Lower lobe of right lung (tissue), 2 donors: ENCODE data around the gene TGFA. TPM values are rescaled to one million over a fixed set of nuclear protein-coding genes. Genes with fewer than 3 reads are reported as not detected.

Experiments used
- ATAC-seq, 2 donors: fragments of 200-7000 bp; cut with Tn5 transposase; one replicate each; pipeline ENCODE4 v1.9.1; 2020 to 2022; ENCODE audit warnings: mild to moderate bottlenecking in 2 of 2, moderate library complexity in 2 of 2
- DNase-seq: peaks from one replicate; pipeline ENCODE4 v3.0.0-alpha.2; 2020
- H3K27ac ChIP-seq: fragments of 200-600 bp; one replicate; pipeline ENCODE4 v1.8.0; 2022
- H3K27me3 ChIP-seq: fragments of 200-600 bp; one replicate; pipeline ENCODE4 v1.8.0; 2022; ENCODE audit warnings: low read depth
- H3K36me3 ChIP-seq: fragments of 200-600 bp; one replicate; pipeline ENCODE4 v1.8.0; 2022; ENCODE audit warnings: mild to moderate bottlenecking
- H3K4me1 ChIP-seq: fragments of 200-600 bp; one replicate; pipeline ENCODE4 v1.8.0; 2022
- H3K4me3 ChIP-seq: fragments of 200-600 bp; one replicate; pipeline ENCODE4 v1.8.0; 2022; ENCODE audit warnings: mild to moderate bottlenecking
- H3K9me3 ChIP-seq: fragments of 200-600 bp; one replicate; pipeline ENCODE4 v1.8.0; 2022
- intact Hi-C: fragments of 100-400 bp; cut with DNase I; formaldehyde crosslinking; loops from one replicate; pipeline ENCODE4 v1.11.0; 2022
- total RNA-seq: library from RNA; stranded (reverse); fragmentation: NEBNext Ultra II Directional; extraction: Animal tissue kit (Norgen Biotek cat#: 25700); gene quantifications from one replicate; pipeline ENCODE4 v1.2.1, GENCODE V29; 2021
- TF ChIP-seq, protein P1 (sequence below): fragments of 200-600 bp; IDR thresholded peaks from one replicate; pipeline ENCODE4 v1.8.0; 2022; ENCODE audit warnings: antibody characterized with exemption, mild to moderate bottlenecking
- donor health status: DM: no; HTN: yes; CAD: no; lungs with severe emphysema.

TGFA gene
- total RNA-seq, 1 donor from 2014 or later, result 8.2 TPM

DNA sequence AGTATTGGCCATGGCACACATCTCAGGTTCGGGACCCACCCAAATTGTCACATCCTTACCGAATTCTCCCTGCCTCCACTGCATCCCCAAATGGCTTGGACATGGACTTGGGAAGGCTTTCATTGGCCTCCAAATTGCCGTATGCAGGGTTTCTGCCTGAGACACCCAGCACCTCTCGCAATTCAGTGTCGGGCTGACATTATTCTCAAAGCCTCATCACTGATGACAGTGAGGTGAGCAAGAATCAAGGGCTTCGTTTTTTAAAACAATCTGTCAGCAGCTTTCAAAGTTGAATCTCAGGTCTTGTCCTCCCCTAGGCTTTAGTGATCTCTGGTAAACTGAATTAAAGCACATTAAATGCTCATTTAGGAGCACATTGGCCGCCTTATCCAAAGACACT, 29.5 kb upstream of the TGFA start:
- Histone ChIP-seq H3K27me3 (no peaks in the 10 kb centered on the region), H3K4me1 (no peaks in the 10 kb centered on the region), H3K27ac (no peak overlapping the region), H3K4me3 (no peak overlapping the region), H3K36me3 (no peaks in the 10 kb centered on the region), H3K9me3 (no peaks in the 10 kb centered on the region)
- intact Hi-C loops, result no loop called here
- DNase-seq (no peak), ATAC-seq (no peak)
- TF ChIP-seq, protein P1, sequence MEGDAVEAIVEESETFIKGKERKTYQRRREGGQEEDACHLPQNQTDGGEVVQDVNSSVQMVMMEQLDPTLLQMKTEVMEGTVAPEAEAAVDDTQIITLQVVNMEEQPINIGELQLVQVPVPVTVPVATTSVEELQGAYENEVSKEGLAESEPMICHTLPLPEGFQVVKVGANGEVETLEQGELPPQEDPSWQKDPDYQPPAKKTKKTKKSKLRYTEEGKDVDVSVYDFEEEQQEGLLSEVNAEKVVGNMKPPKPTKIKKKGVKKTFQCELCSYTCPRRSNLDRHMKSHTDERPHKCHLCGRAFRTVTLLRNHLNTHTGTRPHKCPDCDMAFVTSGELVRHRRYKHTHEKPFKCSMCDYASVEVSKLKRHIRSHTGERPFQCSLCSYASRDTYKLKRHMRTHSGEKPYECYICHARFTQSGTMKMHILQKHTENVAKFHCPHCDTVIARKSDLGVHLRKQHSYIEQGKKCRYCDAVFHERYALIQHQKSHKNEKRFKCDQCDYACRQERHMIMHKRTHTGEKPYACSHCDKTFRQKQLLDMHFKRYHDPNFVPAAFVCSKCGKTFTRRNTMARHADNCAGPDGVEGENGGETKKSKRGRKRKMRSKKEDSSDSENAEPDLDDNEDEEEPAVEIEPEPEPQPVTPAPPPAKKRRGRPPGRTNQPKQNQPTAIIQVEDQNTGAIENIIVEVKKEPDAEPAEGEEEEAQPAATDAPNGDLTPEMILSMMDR, result no peak

DNA sequence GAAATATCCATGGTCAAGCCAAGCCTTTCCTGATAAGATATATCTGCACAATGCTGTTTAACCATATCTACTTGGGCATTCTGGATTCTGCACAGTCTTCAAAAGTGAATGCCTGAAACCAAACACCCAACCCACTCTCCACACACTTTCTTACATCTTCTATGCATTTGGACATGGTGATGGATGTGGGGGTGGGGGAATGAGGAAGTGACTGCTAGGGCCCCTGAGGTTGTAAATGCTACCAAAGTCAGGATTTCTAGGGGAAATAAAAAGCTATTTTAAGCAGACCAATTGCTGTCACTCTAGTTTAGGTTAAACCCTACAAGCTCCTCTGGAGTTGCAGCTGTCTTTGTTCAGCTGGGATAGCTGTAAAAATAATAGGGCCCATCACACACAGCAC, 26.7 kb upstream of the TGFA start:
- Histone ChIP-seq H3K36me3 (no peaks in the 10 kb centered on the region), H3K4me3 (no peak overlapping the region), H3K27me3 (no peaks in the 10 kb centered on the region), H3K9me3 (no peaks in the 10 kb centered on the region), H3K4me1 (no peaks in the 10 kb centered on the region), H3K27ac (no peak overlapping the region)
- DNase-seq (no peak), ATAC-seq (no peak)
- intact Hi-C loops, result no loop called here
- TF ChIP-seq, protein P1, result no peak

DNA sequence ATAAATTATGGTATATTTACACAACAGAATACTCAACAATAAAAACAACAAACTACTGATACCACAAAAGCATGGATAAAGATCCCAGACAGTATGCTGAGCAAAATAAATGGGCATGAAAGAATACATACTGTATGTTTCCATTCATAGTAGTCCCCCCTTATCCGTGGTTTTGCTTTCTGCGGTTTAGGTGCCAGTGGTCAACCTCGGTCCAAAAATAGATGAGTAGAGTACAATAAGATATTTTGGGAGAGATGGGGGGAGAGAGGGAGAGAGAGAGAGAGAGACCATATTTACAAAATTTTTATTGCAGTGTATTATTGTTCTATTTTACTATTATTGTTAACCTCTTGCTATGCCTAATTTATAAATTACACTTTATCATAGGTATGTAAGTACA, 21.0 kb upstream of the TGFA start:
- ATAC-seq (no peak), DNase-seq (no peak)
- intact Hi-C loops, result no loop called here
- Histone ChIP-seq H3K27me3 (peaks cover 3% of the 10 kb centered on the region), H3K9me3 (no peaks in the 10 kb centered on the region), H3K4me3 (no peak overlapping the region), H3K36me3 (no peaks in the 10 kb centered on the region), H3K27ac (no peak overlapping the region), H3K4me1 (no peaks in the 10 kb centered on the region)
- TF ChIP-seq, protein P1, result no peak

DNA sequence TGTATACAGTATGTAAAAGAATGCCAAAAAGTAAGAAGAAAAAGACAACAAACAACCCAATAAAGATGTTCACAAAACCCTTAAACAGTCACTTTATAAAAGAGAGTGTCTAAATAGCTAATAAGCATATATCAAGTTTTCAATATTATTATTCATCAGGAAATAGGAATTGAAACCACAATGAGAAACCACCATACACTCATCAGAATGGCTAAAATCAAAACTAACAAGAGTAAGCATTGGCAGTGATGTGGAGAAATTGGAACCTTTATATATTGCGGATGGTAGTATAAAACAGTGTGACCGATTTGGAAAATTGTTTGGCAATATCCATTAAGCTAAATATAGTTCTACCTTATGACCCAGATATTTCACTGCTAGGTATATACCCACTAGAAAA, 20.5 kb upstream of the TGFA start:
- Histone ChIP-seq H3K4me1 (no peaks in the 10 kb centered on the region), H3K27me3 (peaks cover 3% of the 10 kb centered on the region), H3K27ac (no peak overlapping the region), H3K9me3 (no peaks in the 10 kb centered on the region), H3K36me3 (no peaks in the 10 kb centered on the region), H3K4me3 (no peak overlapping the region)
- intact Hi-C loops, result no loop called here
- DNase-seq, result no peak
- no peak for ATAC-seq
- TF ChIP-seq, protein P1, result no peak

DNA sequence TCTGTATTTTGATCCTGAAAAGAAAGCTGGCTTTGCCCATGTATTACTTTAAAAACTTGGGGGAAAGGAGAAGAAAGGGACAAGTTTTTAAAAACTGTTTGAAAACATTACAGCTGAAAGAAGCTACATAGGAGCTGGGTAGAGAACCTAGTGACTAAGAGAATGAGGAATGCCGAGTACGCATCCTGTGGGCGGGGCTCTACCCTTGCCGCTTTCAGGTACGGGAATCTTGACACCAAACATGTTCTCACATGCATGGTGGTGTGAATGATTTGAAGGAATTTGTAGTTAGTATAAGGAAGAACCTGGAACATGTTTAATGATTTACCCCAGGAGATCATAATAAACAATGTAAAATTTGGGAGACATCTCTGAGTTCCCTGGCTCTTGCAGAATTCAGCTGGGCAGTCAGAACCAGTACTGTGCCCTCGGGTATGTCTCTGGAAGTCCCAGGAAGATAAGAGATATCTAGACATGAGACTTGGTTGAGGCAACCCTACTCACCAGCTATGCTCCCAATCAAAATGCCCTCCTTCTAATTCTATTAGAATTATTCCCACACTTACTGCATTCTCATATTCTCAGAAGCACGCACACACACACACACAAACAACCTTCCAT, 16.5 kb upstream of the TGFA start:
- DNase-seq (peak; percentile 53), ATAC-seq (peak; percentile 57 to 73)
- Histone ChIP-seq H3K27me3 (peaks cover 3% of the 10 kb centered on the region), H3K9me3 (no peaks in the 10 kb centered on the region), H3K4me1 (no peaks in the 10 kb centered on the region), H3K36me3 (no peaks in the 10 kb centered on the region), H3K4me3 (no peak overlapping the region), H3K27ac (no peak overlapping the region)
- intact Hi-C loops, result no loop called here
- TF ChIP-seq, protein P1, result no peak
